Left cardiac atrium (tissue), 4 donors: ENCODE measurements around the gene DHRS7. TPM values are rescaled to one million over a fixed set of nuclear protein-coding genes. Genes with fewer than 3 reads are reported as not detected.

Experiments used
- ATAC-seq, 2 donors: fragments of 200-7000 bp; cut with Tn5 transposase; one replicate each; pipeline ENCODE4 v1.9.1; 2020; ENCODE audit warnings: mild to moderate bottlenecking in 2 of 2, moderate library complexity in 2 of 2
- DNase-seq: peaks from one replicate; pipeline ENCODE4 v3.0.0-alpha.2; 2020
- intact Hi-C, 2 donors: fragments of 100-400 bp; cut with DNase I; formaldehyde crosslinking; loops; one replicate each; pipeline versions ENCODE4 v1.14.1 to v1.15.1; 2022 to 2023
- total RNA-seq, 2 donors: library from RNA; stranded (reverse); fragmentation: NEBNext Ultra II Directional; extraction: Animal tissue kit (Norgen Biotek cat#: 25700); gene quantifications; one replicate each; pipeline ENCODE4 v1.2.1, GENCODE V29; 2021
- donor health status: DM: no; HTN: yes; CAD: no.
- donor health status: DM: no; HTN: yes; CAD: no; lungs with severe emphysema.
- donor health status: DM: yes; HTN: yes; CAD: no.
- donor health status: Dilated cardiomyopathy.

The DHRS7 gene
- total RNA-seq, 2 donors from 2014 or later, result 50.0 to 54.4 TPM

GRCh38 chr14:60189923-60190840 lies 25.0 kb upstream of the DHRS7 start:
- intact Hi-C loops, result loop anchor here (10.0 kb wide), 4 partner anchors 135 to 685 kb away; no protein-coding TSS in a partner anchor
- DNase-seq (no peak), ATAC-seq (no peak)

DNA sequence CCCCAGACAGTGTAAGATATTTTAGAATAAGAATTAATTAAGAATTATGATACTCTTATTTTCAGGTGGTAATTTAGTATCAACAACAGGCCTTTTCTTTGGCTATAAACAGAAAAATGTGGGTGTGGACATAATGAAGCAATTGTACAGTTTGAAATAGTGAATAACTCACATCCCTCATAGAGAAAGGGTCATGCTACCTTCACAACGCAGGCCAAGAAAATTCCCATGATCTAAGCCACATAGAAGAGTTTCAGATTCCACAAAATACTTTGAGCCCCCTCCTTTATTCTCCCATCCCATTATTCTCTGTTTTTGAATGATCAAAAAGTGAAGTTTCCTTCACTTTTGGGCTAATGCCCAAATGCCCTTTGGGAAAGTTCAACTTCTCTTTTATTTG lies 23.5 kb upstream of the DHRS7 start:
- intact Hi-C loops, result loop anchor here (10.0 kb wide), 2 partner anchors 224 to 684 kb away; no protein-coding TSS in a partner anchor
- ATAC-seq (no peak), DNase-seq (no peak)

GRCh38 chr14:60188115-60188514 lies 22.9 kb upstream of the DHRS7 start:
- DNase-seq, result no peak
- no peak for ATAC-seq
- intact Hi-C loops, result loop anchor here (10.0 kb wide), 2 partner anchors 223 to 683 kb away; no protein-coding TSS in a partner anchor

GRCh38 chr14:60184905-60185555 lies 19.8 kb upstream of the DHRS7 start:
- ATAC-seq, result no peak
- no peak for DNase-seq
- intact Hi-C loops, result loop anchor here (1.0 to 10.0 kb wide), 5 partner anchors 118 to 680 kb away; no protein-coding TSS in a partner anchor

DNA sequence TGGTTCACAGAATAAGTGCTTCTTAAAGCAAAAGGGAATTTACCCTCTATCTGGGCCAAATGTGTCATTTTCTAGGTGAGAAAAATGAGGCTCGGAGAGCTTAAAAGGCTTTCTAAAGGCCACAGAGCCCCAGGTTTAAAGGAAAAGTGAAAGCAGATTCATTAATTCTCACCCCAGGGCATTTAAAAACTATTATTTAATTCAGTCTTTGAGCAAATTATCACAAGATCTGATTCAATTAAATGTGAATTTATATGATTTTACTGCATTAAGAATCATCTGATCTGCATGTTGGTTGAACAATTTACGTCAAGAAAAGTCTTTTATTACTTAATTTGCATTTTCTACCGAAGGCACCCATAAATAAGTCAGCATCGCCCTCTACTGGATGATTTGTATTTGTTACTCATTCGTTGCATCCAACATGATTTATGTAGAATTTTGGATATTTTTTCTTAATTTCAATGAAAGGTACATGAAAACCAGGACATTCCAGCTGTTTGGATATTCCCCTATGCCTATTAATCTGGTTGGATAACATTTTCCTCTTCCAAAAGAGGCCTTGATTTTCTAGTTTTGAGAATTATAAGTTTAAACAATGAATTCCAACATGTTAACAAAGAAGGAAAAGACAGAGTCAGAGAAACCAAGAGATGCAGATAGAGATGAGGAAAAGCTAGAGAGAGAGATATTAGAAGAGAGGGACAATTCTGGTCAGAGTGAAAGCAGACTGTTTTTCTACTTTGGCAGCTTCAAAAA lies 19.1 kb upstream of the DHRS7 start:
- DNase-seq (no peak), ATAC-seq (peak; percentile 47 to 63)
- intact Hi-C loops, result loop anchor here (1.0 to 10.0 kb wide), 5 partner anchors 117 to 680 kb away; no protein-coding TSS in a partner anchor

DNA sequence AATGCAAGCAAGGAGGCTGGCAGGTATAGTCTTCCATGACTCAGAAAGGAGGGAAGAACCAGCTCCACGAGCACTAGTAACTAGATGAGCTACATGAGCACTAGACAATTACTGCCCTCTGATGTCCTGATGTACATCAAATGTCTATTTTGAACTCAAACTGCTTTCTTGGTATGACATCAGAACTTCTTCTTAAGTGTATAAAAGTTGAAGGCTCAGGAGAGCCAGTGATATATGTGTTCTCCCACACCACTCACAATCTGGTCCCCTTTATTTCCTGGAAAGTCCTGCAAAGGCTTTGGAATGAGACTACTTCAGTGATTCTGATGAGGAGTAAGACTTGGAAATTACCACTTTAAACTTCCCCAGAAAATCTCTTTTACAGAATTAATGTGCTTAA lies 18.5 kb upstream of the DHRS7 start:
- ATAC-seq, result peak; percentile 44 to 52

GRCh38 chr14:60183138-60183537 lies 17.9 kb upstream of the DHRS7 start:
- ATAC-seq, result no peak
- no peak for DNase-seq

More for the DNA sequence above, 18.5 kb upstream of the DHRS7 start:
- DNase-seq, result no peak
- intact Hi-C loops, result loop anchor here (1.0 to 10.0 kb wide), 5 partner anchors 116 to 679 kb away; no protein-coding TSS in a partner anchor

GRCh38 chr14:60179431-60179869 lies 14.3 kb upstream of the DHRS7 start:
- no peak for ATAC-seq
- DNase-seq, result no peak
- intact Hi-C loops, result no loop called here

More at GRCh38 chr14:60183138-60183537, 17.9 kb upstream of the DHRS7 start:
- intact Hi-C loops, result loop anchor here (5.0 to 10.0 kb wide), 4 partner anchors 116 to 678 kb away; no protein-coding TSS in a partner anchor

GRCh38 chr14:60178820-60179219 lies 13.6 kb upstream of the DHRS7 start:
- no peak for DNase-seq
- intact Hi-C loops, result no loop called here
- ATAC-seq, result no peak

GRCh38 chr14:60178164-60178563 lies 13.0 kb upstream of the DHRS7 start:
- DNase-seq (no peak), ATAC-seq (no peak)
- intact Hi-C loops, result no loop called here

DNA sequence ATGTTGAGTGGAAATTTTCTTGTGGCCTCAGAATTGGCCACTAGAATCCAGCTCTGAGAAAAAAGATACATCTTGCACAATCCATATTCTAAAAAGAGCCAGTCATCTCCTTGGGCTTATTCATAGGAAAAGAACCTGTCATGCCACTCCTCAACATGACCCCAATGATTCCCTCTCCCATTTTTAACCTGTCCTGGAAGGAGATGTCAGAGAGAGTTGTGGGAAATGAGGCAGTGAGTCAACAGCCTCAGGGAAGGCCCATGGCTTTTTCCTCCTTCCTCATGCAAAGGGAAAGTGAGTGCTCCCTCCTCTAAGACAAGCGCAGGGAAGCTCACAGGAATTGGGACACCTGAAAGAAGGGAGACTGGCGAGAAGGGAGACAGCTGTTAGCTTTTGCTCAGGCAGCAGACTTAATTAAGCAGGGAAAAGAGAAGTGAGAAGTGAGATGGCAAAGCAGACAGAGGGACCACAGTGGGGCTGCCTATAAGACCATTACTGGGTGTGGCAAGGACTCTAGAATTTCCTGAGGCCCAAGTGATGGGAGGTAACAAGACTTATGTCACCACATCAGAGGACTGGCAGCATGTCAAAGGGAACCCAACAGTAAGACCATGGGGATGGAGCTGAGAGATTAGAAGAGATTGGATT lies 10.2 kb upstream of the DHRS7 start:
- intact Hi-C loops, result no loop called here
- DNase-seq, result no peak
- ATAC-seq, result no peak

DNA sequence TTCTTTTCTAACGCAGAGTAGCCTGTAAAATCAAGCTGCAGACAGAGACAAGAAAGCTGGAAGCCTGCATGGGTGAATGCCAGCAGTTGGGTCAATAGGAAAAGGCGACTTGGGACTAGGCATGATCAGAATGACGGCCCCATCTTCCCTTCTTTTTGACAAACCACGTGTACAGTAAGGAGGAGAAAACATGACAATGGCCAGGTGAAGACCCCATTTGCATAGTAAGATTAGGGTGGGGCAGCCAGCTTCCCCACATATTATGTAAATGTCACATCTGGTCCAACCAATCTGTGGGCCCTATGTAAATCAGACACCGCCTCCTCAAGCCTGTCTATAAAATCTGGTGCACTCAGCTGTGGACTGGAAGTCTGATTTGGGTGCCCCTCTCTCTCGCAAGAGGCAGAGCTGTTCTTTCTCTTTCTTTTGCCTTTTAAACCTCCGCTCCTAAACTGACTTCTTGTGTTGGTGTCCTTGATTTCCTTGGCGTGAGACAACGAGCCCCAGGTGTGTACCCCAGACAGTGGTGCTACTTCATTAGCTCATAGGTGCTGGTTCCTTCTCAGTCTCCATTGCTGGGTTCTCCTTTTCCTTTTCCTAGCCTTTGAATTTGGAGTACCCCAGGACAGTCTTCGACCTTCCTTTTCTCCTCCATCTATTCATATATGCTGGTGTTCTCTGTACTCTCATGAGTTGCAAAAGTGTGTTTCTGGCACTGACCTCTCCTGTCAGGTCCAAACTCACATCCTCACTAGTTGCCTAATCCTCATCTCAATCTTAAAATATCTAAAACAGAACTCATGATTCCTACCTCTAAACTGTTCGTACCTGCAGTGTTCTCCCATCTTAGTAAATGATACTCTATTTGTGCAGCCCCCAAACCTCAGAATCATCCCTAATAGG lies 9.4 kb upstream of the DHRS7 start:
- ATAC-seq, result no peak
- no peak for DNase-seq
- intact Hi-C loops, result no loop called here

GRCh38 chr14:60171690-60172089 lies 6.5 kb upstream of the DHRS7 start:
- DNase-seq (no peak), ATAC-seq (no peak)
- intact Hi-C loops, result no loop called here

- DNase-seq (no peak), ATAC-seq (no peak)
- intact Hi-C loops, result no loop called here
Observed at GRCh38 chr14:60170948-60171347, 5.8 kb upstream of the DHRS7 start.

GRCh38 chr14:60169722-60170121 lies 4.5 kb upstream of the DHRS7 start:
- intact Hi-C loops, result no loop called here
- ATAC-seq, result no peak
- DNase-seq, result no peak

- no peak for ATAC-seq
Observed at GRCh38 chr14:60166142-60166541, 944 bp upstream of the DHRS7 start.

DNA sequence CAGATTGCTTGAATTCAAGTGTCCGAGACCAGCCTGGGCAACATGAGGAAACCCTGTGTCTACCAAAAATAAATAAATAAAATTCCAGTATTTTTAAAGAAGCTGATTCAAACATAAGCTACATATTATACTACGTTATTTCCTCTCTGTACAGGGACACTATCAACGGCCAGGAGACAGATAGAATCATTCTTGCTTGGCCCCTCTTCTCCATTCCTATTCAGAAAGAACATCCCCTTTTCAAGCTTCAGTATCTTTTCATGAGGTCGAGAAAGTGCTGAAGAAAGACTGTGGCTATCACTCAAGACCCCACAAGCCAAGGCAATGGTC lies 314 bp upstream of the DHRS7 start:
- ATAC-seq, result no peak
- intact Hi-C loops, result loop anchor here in 1 of 2 donors (2.0 kb wide), 1 partner anchor 75 kb away; the partner anchor contains the start of gene PCNX4
- DNase-seq, result no peak

More at GRCh38 chr14:60166142-60166541, 944 bp upstream of the DHRS7 start:
- intact Hi-C loops, result no loop called here
- no peak for DNase-seq

GRCh38 chr14:60164404-60164711 lies 840 bp downstream of the DHRS7 start:
- intact Hi-C loops, result loop anchor here in 1 of 2 donors (2.0 kb wide), 1 partner anchor 74 kb away; the partner anchor contains the start of gene PCNX4
- DNase-seq, result no peak
- no peak for ATAC-seq
